Activated CD4-positive, CD25-positive, alpha-beta regulatory T cell treated with anti-CD3 and anti-CD28 coated beads, Interleukin-2, amount 50 U/mL, for 24 hours (primary cell): ENCODE results near the gene ULK1.

Source experiments
- ATAC-seq, 2 donors: fragments of 150-1000 bp; cut with Tn5 transposase; one replicate each; pipeline ENCODE4 v1.10.0; 2021; ENCODE audit warnings: mild to moderate bottlenecking in 1 of 2, moderate library complexity in 1 of 2

The ULK1 gene

DNA sequence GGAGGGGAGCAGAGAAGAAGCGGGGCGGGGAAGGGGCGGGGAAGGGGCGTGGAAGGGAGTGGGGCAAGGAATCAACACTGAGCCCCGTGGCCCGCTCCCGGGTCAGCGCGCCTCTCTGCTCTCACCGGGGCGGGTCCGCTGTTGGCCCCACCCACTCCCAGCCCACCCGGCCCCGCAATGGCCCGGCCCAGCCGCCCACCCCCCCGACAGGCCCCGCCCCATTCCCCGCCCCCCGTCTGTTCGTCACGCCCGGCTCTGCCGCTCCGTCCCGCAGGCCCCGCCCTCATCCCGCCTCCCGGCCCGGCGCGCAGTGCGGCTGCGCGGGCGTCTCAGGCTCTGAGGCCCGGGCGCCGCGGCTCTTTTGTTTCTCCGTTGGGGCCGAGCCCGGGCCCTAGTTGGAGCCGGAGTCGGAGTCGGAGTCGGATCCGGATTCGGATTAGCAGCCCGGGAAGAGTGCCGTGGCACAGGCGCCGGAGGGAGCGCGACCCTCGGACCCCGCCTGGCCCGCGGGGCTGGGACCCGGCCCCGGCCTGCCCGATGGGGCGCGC, at the start of gene ULK1:
Gene ULK1, plus strand, starts transcription at position 310 of the 548 bp plus-strand sequence. CDS start 380 bp downstream, outside the sequence.
- peak; percentile 75 to 77 for ATAC-seq

DNA sequence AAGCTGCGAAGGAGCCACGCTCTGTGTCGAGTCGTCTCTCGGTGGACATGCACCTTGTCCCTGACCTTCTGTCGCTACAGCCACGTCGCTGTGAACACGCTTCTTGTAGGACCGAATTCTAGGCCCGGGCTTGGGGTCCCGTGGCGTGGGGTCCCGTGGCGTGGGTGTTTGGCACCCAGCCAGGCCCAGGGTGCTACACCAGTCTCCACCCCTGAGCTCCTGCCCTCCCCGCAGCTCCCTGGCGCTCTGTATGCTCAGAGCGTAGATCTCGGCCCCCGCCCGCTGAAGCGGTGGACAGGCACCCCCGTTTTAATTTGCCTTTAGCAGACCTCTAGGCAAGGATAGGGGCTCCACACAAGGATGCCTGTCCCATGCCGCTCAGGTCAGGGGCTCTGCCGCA, 49.8 kb upstream of the ULK1 start:
- ATAC-seq, result no peak

DNA sequence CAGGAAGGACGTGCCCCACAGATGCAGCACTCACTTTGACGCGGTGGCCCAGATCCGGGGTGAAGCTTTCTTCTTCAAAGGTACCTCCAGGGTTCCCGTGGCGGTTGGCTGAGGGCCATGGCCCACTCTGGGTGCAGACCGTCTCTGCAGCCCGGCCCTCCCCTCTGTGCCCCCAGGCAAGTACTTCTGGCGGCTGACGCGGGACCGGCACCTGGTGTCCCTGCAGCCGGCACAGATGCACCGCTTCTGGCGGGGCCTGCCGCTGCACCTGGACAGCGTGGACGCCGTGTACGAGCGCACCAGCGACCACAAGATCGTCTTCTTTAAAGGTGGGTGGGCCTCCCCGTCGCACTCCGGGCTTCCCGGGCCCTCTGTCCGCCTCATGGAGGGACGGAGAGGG, 49.3 kb upstream of the ULK1 start:
- ATAC-seq, result no peak

DNA sequence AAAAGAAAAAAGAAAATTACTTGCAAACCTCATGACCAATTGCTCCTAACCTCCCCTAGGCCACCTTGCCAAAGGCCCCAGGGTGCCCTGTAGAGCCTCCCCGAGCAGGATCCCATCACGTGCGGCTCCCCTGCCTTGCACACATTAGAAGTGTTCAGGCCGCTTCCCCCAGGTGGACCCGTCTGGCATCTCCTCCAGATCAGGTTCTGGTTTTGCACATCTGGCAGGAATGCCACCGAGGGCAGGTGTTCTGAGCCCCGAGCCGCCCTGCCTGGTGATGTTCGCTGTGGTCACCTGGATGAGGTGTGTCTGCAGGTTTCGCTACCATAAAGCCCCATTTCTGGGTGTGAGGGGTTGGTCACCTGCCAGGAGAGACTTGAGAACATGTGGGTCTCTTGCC, 47.0 kb upstream of the ULK1 start:
- ATAC-seq, result no peak

DNA sequence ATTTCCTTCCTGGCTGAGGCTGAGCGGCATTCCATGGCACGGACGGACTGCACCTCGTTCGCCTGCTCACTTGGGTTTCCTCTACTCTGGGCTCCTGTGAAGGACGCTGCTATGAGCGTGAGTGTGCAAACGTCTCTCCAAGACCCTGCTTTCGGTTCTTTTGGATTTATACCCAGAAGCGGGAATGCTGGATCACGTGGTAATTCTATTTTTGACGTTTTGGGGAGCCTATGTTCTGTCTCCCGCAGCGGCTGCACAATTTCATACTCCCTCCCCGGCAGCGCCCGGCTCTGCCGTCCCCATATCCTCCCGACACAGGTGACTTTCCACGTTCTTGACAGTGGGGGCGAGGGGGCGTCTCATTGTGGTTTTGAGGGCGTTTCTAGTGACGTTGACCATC, 45.7 kb upstream of the ULK1 start:
- ATAC-seq, result no peak

- no peak for ATAC-seq
Measured at GRCh38 chr12:131849700-131850553, 44.5 kb upstream of the ULK1 start.

- ATAC-seq, result no peak
Measured at GRCh38 chr12:131850856-131851559, 43.4 kb upstream of the ULK1 start.

DNA sequence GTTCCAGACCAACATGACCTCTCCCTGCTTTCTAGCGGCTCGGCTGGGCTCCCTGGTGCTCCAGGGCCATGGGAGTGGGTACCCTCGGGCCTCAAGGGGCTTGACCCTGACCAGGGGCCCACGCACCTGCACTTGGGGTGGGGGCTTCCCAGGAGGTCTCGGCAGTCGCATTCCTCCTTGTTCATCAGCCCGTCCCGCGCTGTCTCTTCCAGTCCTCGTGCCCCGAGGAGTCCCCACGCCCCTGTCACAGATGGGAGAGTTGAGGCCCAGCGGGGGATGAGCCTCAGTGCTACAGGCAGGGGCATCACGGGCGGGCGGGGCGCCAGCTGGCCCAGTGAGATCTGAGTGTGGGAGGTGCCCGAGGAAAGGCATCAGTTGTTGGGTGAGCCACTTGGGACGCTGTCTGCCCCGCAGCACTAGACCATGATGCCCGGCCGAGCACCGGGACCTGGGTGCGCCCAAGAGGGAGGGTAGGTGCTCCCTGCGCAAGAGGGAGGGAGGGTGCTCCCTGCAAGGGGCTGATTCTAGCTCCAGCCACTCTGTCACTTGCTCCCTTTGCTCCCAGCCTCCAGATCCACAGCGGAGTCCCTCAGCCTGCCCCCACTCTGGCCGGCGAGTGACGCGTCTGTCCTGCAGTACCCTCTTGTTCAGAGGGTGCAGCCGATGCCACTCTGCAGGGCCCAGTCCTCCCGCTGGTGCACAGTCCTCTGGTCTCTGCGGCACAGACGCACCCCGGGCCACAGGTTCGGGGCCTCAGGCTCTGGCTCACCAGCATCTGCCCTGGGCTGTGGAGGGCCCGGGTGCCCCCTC, 42.5 kb upstream of the ULK1 start:
- no peak for ATAC-seq

DNA sequence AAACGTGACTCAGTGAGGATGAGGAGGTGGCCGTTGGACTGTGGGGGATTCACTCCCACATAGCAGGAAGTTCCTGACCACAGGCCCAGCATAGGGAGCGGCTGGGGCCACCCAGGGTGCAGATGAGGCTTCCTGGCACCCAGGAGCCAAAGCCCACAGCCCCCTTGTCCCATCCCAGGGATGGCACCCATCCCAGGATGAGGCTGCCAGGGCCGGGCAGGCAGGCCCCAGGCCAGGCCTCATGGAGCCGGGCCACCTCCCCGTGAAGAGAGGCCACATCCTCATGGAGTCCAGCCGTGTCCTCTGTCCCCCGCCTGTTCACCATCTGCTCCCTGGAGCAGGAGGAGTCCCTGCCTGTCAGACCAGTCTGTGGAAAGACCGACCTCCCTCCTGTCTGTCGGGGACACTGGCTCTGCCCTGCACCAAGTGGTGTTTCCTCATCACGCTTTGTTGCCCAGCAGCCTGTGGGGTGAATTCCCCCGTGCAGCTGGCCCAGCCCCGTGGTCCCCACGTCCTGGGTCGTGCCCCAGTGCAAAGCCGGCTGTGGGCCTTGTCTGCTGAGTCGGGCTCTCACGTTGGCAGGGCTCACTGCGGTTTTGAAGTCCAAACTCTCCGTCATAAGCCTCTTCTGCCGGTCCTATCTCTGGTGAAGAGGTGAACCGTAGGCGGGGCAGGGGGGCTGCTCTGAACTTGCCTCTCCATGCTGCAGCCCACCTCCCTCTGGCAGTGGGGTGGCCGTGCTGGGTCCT, 41.7 kb upstream of the ULK1 start:
- no peak for ATAC-seq

- no peak for ATAC-seq
Measured at GRCh38 chr12:131853832-131854797, 40.3 kb upstream of the ULK1 start.

- no peak for ATAC-seq
Measured at GRCh38 chr12:131854861-131855476, 39.5 kb upstream of the ULK1 start.

DNA sequence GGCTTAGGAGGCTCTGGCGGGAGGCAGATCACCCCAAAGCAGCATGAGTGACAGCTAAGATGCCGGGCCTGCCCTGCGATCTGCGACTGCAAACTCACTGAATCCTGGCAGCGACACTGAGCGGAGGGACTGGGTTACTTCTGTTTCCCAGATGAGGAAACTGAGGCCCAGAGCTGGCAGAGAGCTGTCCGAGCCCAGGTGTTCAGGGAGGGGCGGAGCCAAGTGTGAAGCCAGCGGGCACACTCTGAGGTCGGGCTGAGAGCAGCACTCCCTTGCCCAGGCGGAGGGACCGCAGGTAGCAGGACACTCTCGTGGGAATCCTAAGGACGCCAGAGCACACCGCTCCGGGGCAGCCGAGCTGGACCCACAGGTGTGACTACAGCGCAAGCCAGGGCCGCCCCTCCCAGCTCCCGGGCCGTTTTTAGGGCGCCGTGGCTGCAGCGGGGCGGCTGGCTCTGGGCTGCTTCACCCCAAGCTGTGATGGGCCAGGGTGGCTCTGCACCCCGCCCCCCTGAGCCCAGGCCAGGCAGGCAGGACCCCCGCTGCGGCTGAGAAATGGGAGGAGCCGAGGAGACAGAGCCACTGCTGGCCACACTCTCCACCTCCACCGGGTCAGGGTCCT, 38.8 kb upstream of the ULK1 start:
- no peak for ATAC-seq

DNA sequence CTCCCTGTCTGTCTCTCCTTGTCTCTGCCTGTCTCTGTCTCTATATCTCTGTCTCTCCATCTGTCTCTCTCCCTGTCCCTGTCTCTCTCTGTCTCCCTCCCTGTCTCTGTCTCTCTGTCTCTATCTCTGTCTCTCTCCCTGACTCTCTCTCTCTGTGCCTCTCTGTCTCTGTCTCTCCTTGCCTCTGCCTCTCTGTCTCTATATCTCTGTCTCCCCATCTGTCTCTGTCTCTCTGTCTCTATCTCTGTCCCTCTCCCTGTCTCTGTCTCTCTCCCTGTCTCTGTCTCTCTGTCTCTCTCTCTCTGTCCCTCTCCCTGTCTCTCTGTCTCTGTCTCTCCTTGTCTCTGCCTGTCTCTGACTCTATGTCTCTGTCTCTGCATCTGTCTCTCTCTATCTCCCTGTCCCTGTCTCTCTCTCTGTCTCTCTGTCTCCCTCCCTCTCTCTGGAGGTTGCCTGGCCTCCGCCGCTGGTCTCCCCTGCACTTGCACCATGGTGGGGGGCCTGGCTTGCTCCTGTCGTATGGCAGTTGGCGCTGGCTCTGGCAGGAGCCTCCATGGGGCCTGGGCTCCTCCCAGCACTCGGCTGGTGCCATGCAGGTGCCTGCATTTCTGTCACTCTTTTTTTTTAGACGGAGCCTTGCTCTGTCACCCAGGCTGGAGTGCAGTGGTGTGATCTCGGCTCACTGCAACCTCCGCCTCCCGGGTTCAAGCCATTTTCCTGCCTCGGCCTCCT, 37.9 kb upstream of the ULK1 start:
- no peak for ATAC-seq

DNA sequence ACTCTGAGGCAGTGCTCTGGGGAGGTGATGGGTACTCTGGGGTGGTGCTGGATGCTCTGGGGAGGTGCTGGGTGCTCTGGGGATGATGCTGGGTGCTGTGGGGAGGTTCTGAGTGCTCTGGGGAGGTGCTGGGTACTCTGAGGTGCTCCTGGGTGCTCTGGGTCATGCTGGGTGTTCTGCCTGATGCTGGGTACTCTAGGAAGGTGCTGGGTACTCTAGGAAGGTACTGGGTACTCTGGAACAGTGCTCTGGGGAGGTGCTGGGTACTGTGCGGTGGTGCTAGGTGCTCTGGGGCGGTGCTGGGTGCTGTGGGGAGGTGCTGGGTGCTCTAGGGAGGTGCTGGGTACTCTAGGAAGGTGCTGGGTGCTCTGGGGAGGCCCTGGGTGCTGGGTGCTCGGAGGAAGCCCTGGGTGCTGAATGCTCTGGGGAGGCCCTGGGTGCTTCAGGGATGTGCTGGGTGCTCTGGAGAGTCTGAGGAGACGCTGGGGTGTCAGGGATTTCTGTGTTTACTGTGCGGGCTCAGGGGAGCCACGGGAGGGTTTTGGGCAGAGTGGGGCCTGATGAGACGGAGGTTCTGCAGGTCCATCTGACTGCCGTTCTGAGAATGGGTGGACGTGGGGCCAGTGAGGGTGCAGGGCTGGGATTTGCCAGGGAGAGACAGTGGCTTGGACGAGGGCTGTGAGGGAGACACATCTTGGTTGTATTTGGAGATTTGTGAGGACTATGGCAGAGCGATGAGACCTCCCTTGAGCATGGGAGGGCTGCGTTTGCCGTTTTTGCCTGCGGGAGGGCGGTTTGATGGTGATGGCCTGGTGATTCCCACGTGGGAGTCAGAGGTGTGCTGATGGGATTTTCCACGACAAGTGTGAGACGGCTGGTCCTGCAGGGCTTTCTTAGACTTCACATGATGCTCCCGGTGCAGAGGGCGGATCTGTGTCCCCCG, 36.2 kb upstream of the ULK1 start:
- ATAC-seq, result no peak

DNA sequence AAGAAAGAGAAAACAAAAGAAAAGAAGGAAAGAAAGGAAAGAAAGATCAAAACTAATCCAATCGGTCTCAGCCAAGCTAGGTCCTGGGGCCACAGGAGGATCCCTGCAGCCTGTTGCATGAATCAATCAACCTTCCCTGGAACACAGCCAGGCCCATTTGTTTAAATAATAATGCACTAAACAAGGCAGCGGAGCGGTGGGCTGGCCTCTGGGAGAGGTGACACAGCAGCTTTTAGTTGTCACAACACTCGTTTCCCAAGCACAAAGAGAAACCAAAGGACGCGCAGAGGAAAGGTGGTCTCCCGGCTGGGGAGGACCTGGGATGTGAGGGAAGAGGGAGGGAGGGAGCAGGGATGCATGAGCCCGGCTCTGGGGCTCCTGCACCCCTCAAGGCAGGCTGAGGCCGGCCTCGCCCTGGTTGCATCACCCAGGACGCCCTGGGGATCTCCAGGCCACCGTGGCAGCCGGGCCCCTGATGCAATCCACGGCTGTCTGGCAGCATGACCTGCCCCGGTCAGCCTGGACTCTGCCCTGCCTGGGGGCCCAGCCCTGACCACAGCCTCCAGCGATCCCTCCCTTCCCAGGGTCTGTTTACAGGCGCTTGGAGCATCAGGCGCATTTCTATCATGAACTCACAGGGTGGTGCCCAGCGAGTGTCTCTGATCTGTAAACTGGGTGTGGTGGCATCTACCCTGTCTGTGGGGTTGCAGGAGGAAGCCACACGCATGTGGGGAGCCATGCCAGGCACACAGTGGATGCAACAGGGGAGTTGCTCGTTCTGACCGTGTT, 33.8 kb upstream of the ULK1 start:
- no peak for ATAC-seq

- ATAC-seq, result no peak
Measured at GRCh38 chr12:131861261-131862083, 33.0 kb upstream of the ULK1 start.
